GM19468 (cell line): ENCODE data around the gene ARHGEF40.

ENCODE experiments used
- ATAC-seq: cut with Tn5 transposase; IDR thresholded peaks from one replicate; pipeline ENCODE4 v1.9.1; 2021; ENCODE audit warnings: mild to moderate bottlenecking, moderate library complexity, moderate number of reproducible peaks; ENCODE audit not compliant: unreplicated experiment; ENCODE audit errors: extremely low read depth

Gene ARHGEF40

GRCh38 chr14:21095430-21096205 lies 25.5 kb downstream of the ARHGEF40 start:
- no peak for ATAC-seq

GRCh38 chr14:21096438-21096837 lies 26.3 kb downstream of the ARHGEF40 start:
- no peak for ATAC-seq

DNA sequence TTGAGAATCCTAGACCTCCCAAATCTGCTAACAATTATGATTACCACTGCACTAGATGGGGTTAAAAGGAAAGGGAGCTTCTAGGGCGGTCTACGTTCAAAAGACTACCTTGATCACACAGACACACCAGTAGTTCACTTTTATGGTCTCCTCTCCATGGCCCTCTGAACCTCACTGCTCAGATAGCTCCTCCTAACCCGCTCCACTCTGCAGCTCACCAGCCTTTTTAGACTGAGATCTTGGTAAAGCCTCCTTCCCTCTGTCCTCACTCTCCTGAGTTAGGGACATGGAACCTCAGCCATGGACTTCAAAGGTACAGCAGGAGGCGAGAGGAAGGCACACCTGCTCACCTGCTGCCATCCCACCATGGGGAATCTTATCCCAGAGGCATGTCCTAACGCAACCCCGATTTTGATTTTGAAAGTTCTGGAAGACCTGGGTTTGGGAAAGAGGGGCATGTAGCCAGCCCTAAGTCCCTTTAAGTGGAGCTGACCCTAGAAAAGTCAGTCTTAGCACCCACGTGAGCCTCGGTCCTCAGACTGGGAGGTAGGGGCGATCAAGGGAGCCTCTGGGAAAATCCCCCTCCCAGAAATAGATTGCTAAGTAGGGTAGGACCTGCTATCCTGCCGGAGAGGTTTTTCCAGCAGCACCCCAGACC lies 27.0 kb downstream of the ARHGEF40 start:
- ATAC-seq = no peak

DNA sequence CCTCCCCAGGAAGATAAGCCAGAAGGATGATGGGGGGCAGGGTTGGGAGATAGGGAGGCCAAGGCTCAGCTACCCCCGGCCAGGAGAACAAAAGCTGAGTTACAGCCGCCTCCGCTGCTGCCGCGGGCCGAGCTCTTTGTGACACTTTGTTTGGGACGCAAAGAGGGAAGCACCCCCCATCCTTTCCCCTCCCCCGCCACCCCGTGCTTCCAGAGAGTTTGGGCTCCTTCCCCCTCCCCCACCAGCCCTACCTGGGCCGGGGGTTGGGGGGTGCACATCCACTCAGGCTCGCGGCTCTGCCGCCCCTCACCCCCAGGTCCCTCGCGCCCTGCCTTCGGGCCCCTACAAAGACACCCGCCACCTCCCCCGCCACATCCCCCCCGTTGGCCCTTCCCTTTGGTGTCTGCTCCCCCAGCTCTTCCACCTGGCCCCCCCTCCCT lies 27.6 kb downstream of the ARHGEF40 start:
- no peak for ATAC-seq

- ATAC-seq = no peak
Observed at GRCh38 chr14:21098076-21098891, 28.2 kb downstream of the ARHGEF40 start, which contains the start of gene ZNF219. Gene ZNF219, minus strand, starts transcription at chr14:21098655. Its CDS starts 5,064 bp downstream, at chr14:21093591.

DNA sequence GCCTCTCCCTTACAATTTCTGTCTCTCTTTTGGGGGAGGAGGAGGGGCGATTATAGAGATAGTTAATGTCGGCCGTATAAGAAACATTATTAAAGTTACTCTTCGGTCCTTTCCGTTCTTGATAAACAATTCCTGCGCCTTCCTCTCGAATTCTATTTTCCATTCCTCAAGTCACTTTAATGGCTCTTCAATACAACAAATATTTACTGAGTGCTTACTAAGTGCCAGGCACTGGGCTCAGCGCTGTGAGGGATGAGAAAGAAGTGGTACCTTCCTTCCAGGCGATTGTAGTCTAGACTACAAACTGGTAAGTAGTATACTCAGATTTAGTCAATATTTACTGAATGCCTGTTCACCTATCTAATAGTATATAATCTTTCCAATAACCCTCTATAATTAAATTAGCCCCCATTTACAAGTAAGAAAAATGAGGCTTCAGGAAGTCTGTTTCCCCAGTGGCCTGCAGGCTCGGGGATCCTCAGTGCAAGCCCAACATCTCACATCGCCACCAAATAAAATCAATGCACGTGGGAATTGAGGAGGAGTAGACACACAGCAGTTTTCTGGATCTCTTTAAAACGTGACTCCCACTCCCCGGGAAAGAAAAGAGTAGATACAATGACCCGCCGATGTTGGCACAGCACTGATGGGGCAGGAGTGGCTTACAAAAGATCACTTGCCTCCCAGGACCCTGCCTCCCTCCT lies 28.9 kb downstream of the ARHGEF40 start:
- no peak for ATAC-seq

DNA sequence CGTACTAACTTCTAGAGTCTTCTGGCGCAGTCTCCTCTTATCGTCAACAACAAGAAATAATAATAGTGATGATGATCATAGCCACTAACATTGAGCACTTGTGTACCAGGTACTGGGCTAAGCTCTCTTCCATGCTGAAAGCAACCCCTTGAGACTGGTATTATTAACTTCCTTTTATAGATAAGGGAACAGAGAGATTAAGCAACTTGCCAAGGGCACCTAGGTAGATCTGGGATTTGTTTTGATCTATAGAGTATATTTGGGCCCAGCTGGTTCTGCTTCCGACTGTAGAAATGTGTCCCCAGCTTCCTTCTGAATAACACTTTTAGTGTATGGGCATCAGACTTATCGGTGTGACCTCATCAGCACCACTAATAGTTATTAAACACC lies 29.5 kb downstream of the ARHGEF40 start:
- no peak for ATAC-seq

DNA sequence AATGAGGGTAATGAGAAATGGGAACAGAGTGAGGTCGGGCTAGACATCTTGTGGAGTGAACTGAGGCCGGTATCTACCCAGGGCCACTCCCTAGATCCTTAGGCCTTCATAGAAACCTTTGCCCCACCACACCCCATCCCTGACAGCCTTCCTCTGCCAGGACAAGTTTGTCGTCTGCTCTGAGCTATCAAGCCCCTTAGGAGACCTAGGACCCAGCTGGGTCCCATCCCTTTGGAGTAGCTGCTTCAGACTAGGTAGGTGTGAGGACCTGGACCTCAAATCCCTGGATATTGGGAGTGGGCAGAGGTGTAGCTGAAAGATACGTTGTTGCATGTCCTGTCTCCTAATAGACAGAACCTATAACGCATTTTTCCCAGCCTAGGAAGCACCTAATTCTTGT lies 30.8 kb downstream of the ARHGEF40 start, which contains the start of gene TMEM253:
TSS of gene TMEM253 (plus strand) at position 136 of the 400 bp plus-strand sequence. CDS start 278 bp downstream, outside the sequence.
- no peak for ATAC-seq

DNA sequence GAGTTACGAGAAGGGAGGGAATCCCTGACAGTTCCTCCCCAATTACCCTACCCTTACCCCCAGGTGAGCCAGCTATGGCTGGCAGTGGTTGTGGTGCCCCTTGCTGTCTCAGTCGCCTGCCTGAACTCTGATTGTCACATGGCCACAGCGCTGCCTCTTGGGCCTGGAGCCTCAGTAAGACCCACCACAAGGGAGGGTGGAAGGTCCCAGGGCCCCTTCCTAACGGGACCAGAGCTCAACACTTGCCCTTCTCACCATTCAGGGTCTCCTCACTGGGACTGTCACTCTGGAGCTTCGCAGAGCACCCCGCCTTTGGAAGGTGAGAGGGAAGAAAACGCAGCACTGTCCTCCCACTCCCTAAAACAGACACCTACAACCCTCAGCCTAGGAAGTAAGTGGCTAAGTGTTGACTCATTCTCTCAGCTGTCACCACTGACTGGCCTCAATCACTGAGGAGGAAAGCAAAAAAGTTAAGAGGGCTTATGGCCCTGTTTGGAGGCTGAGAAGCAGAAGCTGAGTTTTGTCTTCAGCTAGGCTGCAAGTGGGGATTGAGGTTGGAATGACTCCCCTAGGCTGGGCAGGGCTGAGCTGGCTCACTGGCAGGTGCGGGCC lies 31.8 kb downstream of the ARHGEF40 start:
- ATAC-seq = no peak

DNA sequence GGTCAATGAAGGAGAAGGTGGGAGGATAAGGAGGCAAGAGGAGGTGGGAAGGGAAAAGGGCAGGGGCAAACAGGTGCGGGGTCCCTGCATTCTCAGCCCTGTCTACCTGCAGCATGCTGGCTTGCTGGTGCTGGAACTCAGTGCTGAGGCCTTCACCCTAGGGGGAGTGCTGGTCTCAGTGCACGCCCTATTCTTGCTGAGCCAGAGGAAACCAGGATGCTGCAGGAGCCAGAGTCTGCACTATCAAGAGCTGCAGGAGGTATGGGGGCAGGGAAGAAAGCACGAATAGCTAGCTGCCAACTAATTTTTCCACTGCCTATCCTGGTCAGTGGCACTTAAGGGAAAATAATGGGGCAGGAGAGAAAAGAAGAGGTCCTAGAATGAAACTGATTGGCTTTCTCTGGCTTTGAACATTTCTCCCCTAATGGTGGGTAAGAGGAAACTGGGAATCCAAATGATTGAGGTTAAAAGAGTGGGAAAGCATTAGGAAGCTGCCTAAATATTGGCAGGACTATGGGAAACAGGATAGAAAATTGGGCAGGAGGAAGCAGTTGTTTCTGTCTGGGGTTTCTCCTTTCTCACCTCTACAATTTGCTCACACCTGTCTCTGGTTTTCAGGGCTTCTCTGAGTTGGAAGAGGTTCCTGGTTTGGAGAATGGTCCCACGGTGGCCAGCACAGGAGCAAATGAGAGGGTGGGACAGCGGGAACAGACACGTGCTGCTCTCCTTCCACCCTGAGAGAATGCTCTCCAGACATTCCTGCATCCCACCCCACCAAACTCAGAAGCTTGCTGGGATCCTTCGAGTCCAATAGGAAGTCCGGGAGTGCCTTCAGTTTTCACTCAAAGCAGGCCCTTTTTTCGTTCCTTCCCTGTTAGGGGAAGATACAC lies 32.7 kb downstream of the ARHGEF40 start:
- ATAC-seq = no peak

- ATAC-seq = no peak
Observed at GRCh38 chr14:21103411-21103709, 33.3 kb downstream of the ARHGEF40 start.

- ATAC-seq = peak; percentile 81
Observed at GRCh38 chr14:21103710-21104447, 33.8 kb downstream of the ARHGEF40 start.

DNA sequence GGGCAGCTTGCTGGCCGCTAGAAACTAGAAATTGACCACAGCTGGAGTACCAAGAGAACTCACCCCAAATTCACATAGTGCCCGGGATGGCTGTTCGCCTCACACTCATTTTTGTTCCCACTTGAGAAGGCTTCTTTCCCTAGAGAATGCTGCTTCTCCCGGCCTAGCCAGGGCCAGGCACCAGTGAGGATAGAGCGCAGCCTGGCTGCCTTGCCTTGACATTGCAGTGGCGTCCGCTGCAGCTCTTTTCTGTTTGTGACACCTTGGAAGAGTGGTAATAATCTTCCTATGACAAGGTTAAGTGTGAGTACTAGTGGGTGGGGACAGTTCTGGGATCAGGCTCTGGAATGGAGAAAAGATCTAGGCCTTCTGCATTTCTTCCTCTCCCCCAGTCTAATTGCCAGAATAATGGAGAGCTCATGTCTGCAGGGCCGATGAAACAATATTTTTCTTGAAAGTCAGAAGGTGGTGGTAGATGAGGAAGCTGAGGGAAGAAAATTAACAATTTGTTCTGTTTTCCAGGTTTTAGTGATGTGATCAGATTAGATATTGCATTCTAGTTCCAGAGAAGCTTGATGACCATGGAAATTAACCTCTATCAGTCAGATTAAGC lies 34.5 kb downstream of the ARHGEF40 start:
- no peak for ATAC-seq

- no peak for ATAC-seq
Observed at GRCh38 chr14:21105095-21105494, 35.0 kb downstream of the ARHGEF40 start.

DNA sequence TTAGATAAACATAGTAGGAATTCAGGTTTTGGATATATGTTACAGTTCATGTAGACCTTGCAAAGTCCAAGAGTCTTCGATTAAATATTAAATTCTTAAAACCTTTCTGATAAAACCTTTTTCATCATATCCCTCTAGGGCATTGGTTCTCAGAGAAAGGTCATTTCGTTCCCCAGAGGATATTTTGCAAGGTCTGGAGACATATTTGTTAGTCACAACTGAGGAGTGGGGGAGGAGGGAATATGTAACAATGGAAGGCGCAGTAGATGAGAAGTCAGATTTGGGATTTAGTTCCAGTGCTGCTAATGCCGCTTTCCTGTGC lies 36.0 kb downstream of the ARHGEF40 start:
- ATAC-seq = no peak

DNA sequence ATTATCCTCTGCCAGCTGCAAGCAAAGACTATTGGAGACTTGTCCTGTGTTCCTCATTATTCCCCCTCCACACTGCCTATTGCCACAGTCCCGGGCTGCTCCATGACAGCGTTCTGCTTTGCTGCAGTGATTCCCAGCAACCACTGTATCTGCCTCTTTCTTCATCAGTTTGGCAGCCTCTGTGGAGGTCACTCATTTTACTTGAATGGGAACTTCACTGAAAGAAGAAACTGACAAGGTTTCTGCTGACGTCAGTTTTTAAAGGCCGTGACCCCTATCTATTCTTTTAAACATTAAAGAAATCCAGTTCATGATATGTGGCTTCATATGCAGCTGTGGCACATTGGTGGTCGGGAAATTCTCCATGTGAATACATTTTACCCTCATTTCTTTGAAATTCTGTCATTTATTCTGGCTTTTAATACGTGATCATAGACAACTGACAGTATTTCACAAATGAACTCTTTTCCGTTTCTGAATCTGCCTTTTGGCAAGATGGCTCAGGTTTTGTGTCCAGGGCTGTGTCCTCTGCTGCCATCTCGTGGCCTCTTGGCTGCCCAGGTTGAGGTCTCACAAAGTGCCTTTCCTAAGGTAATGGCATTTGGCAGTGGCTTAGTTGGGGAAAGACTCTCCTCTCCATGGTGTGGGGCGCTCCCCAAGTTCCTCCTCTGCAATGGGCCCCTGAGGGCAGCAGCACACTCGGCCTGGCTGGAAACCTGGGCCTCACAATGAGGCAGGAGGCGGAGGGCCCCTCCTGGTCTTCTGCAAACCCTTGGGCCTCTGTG lies 36.6 kb downstream of the ARHGEF40 start:
- no peak for ATAC-seq

DNA sequence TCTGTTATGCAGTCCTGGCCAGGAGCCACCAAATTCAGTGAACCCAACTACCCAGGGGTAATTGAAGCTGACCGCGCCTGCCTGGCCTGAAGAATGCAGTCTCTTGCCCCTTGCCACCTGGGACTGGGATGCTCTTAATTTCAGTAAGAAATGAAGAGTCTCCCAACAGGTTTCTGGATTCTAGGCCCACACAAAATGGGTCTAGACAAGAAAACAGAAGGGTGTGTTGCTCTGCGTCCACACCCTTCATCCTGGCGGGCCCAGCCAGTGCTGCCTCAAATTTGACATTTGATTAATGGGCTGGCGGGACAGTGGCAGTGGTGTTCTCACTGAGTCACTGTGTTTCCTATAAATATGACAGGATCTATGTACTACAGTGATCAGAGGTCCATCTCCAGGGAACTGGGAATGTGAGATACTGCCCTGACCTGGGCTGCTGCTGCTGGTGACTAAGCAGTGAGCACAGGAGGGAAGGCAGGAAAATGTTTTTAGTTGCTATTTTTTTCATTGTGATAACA lies 37.2 kb downstream of the ARHGEF40 start:
- ATAC-seq = no peak
